Amniotic epithelial cell (primary cell): ENCODE measurements around the gene FCMR.
A peak's percentile ranks its signal among the peaks of the same experiment; 100 is the strongest.

ENCODE experiments used
- DNase-seq: peaks from one replicate; pipeline ENCODE4 v3.0.0-alpha.2; 2010; ENCODE audit warnings: low read depth

Gene FCMR

DNA sequence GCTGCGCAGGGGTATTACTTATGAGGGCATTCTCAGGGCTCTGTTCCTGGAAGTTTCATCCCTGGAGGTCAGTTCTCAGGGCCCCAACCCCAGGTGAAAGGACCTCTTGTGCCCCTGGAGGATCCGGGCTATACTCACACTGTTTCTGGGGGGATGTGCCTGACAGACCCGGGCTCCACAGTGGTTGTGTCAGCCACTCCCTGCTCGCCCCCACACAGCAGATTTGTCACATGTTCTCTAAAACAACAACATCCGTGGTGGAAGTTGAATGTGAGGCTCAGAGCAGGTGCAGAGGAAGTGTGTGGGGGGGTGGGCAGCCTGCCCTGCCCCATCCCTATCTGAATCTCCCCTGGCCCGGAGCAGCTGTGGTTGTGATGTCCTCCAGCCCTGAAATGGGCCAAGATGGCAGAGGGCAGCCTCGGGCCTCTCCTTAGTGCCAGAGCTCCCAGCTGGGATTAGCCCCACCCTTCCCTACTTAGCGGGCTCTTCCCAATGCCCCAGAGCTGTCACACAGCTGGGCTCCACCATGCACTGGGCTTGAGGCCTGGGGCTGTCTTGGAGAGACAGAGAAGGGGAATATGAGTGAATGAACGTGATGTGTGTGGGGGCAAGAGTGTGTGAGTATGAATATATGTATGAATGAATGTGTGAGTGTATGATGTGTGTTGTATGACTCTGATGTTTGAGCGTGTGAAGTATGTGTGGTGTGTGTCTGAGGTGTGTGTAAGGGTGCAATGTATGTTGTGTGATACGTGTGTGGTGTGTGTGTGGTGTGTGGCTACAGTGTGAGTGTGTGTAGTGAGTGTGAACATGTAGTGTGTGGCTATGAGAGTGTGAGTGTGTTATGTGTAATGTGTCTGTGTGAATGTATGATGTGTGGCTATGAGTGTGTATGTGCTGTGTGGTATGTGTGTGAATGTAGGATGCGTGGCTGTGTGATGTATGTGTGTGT lies 1.5 kb upstream of the FCMR start:
- DNase-seq = no peak

DNA sequence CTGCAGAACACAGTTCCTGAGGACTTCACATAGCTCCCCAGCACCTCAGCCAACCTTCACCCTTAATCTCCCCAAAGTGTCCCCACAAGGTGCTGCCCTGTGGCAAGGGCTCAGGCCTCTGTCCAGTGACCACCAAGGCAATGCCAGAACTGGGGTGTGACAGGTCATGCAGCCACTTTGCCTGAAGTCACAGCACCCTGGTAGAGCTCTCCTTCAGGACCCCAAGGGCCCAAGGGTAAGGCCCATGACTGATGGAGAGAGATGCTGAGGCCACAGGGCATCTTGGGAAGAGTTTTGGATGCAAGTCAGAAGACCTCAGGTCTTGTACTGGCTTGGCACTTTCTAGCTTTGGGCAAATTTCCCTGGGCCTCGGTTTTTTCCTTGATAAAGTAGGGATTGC lies 783 bp upstream of the FCMR start:
- no peak for DNase-seq

GRCh38 chr1:206918076-206918475 lies 3.7 kb downstream of the FCMR start:
- DNase-seq = no peak

DNA sequence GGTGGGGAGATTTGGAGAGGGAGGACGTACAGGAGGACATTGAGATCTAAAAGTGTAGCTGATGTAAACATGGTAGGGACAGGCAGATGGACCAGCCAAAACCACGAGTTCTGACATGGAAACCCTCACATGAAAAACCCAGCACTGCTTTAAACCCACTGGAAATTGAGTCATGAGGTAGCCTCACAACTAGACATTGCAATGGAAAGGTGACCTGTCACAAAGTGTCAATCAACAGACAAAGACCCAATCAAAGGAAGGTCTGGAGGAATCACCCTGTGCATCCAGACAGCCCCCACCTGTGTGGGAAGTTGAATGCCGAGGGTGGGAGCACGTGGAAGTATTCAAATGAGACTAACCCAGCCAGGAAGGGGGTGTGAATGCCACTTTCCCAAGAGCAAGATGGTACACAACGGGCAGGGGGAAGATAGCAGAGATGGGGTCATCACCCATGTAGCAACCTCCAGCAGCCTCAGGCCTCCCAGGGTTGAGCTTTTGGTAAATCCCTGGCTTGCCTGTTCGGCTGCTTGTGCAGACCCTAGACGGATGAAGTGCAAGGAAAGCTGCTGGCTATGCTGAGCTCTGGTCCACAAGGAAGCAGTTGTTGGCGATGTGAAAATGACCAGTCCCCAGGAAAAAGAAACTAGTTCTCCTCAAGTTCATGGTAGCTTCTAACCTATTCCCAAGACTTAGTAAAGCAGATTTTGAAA lies 5.6 kb downstream of the FCMR start:
- no peak for DNase-seq

- DNase-seq = no peak
Measured at GRCh38 chr1:206915030-206915735, 6.6 kb downstream of the FCMR start.

DNA sequence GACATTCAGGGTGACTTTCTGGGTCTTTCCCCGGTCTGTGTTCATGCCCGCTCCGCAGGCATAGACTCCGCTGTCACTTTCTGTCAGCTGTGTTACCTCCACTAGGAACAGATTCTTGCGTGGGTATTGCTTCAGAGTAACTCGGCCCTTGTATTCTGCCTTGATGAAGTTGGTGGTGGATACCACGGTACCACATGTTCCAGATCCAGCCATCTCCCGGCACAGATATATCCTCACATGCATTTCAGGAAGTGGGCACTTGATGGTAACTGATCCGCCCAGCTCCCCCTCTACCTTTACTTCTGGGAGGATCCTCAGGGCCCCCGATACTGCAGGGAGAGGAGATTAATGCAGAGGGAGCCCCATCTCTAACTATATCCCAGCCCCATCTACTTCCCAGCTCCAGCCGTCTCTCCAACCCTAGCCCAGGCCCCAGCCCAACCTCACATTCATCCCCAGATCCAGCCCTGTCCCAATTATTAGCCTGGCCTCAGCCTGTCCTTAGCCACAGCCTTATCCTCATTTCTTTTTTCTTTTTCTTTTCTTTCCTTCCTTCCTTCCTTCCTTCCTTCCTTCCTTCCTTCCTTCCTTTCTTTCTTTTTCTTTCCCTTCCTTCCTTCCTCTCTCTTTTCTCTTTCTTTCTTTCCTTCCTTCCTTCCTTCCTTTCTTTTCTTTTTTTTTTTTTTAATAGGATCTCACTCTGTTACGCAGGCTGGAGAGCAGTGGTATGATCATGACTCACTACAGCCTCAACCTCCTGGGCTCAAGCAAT lies 7.8 kb downstream of the FCMR start:
- no peak for DNase-seq

DNA sequence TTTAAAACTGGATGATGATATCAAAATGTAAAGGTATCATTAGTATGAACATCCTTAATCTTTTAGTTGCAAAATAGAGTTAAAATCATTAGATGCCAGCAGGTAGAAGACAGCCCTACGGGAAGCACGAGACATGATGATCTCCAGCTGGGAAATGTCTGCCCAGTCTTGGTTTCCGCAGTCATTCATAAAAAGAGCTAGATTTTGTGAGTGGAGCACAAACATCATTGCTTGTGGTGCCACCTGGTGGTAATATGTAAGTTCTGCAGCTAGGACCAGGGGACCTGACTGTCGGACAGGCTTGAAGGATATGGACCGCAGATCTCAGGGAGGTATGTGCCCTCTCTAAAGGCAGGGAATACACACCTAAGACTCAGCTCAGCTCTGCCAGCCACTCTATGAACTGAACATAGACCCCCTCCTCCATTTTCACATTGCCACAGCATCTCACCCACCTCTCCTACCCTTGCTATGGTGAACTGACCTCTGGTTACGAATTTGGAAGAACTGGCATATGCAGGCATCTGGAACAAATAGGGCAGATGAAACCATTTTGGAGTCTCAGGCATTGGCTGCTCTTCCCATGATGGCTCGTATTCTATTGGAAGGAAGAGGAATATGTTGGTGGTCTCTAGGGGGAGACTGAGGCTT lies 9.2 kb downstream of the FCMR start:
- DNase-seq = peak; percentile 68

GRCh38 chr1:206911064-206911663 lies 10.6 kb downstream of the FCMR start:
- DNase-seq = peak; percentile 61

GRCh38 chr1:206909883-206910318 lies 11.8 kb downstream of the FCMR start:
- DNase-seq = no peak

DNA sequence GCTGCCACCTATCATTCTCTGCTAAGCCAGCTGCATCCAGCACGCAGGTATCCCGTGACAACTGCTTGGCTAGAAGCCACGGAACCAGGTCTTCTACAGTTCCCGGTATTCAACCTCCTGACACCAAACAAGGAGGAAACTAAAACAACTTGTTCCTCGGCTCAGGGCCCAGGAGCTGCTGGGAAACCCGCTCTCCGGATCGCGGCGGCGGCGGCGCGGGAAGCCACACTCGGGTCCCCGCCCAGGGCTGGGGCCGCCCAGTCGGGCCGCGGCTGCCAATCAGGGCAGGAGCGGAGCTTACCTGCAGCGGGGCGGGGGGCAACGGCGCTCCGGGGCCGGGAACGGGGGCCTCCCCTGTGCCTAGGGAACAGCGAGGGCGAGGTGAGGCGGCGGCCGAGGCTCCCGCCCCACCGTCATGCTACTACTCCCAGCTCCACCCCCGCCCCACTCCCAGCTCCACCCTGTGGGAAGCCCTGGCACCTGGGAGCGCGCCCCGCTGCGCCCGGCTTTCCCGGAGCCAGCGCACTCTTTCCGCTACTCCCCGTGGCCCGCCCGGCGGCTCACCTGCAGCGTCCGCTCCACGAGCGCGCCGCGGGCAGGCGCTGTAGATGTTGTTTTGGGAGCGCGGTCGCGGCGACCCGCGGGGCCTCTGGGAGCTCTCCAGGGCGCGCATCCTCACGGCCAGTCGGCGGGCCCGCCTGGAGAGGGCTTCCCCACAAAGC lies 12.4 kb downstream of the FCMR start:
- no peak for DNase-seq

DNA sequence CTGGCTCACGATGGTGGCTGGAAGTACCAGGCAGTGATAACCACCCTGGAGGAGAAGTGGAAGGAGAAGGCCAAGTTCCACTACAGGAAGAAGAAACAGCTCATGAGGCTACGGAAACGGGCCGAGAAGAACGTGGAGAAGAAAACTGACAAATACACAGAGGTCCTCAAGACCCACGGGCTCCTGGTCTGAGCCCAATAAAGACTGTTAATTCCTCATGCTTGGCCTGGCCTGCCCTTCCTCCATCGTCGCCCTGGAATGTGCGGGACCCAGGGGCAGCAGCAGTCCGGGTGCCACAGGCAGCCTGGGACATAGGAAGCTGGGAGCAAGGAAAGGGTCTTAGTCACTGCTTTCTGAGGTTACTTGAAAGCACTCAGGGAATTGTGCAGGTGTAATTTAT lies 13.7 kb downstream of the FCMR start:
- DNase-seq = no peak

DNA sequence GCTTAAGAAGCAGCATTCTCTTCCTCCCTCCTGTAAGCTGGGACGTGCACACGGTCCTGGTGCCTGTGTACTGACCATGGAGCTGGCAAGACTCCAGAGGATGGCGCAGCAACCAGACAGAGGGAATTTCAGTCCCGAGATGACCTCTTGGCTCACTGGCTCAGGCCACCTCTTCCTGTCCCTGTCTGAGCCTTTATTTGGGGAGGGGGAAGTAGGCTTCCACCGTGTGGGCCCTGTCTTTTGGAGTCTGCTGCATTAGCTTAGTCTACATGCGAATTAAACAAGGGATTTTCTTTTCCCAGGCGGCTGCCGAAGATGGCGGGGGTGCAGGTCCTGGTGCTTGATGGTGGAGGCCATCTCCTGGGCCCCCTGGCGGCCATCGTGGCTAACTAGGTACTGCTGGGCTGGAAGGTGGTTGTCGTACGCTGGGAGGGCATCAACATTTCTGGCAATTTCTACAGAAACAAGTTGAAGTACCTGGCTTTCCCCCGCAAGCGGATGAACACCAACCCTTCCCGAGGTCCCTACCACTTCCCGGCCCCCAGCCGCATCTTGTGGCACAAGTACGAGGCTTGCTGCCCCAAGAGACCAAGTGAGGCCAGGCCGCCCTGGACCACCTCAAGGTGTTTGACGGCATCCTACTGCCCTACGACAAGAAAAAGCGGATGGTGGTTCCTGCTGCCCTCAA lies 14.3 kb downstream of the FCMR start:
- no peak for DNase-seq

DNA sequence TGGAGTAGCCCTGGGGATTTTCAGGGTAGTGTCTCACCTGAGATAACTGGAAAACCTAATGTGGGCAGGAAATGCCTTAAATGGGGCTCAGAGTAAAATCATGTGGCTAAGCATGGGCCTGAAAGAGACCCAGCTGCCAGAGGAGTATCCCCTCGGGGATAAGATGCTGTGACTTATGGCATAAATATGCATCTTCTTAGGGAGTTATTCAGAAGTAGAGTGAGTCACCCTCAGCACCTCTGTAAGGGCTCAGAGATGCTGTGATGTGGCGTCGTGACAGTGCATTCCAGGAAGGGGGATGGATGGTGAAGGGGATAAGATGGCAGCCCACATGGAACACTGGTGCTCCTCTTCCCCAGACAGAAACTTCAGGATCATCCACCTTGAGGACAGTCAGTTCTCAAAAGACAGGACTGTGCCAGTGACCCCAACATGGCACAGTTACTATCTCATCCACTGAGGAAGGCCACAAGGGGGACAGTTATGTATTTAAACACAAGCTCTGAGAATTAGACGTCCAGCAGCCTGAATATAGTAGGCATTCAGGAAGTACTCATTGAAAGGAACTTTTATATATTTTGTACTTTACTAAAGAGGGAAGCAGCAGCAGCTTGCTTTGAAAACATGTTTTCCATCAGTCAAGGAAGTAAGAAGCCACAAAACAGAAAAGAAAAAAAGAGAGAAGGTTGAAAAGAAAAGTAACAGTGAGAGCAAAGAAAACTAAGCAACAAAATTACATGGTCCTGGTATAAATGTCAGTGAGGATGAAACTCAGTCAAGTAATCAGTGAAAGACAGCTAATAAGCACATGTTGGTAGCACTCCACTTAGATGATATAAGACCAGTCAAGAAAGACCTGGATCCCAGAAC lies 16.2 kb downstream of the FCMR start:
- peak; percentile 67 for DNase-seq

DNA sequence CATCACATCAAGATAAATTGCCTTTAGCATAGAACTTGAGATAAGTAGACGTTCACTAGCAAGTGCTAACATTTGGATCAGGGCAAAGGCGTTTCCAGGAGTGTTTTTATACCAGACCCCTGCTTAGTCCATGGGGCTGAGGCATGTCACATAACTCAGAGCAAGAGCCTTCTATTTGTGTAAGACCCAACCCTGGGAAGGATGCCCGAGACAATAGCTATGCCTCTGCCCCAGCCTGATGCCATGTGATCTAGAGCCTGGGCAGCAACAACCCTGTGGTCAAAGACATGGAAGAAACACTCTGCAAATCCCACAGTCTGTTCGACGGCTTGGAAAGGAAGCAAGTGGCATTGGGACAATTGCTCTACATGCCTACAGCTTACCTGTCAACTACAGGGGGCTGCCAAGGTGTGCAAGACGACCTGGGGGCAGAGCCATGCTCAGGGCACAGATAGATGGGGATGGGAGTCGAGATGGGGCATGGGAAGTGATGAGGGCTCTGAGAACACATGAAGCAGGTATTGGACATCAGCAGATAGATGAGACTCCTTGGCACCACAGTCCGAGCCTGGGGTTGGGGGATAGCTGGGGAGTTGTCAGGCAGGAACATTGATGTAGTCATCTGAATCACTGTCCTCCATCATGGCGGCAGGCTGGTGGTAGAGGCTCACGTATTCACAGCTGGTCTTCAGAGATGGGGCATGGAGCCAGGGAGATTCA lies 17.2 kb downstream of the FCMR start:
- DNase-seq = no peak

DNA sequence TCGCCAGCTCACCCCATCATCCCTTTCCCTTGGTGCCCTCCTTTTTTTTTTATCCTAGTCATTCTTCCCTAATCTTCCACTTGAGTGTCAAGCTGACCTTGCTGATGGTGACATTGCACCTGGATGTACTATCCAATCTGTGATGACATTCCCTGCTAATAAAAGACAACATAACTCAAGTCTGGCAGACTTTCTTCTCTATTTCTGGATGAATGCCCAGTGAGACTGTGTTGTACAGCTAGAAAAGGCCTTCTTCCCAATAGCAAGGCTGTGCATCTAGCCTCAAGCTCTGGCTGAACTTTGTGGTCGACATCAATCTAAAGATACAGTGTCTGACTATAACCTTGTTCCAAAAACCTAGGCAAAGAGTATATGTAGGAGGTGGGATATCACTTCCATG lies 18.1 kb downstream of the FCMR start:
- DNase-seq = no peak

DNA sequence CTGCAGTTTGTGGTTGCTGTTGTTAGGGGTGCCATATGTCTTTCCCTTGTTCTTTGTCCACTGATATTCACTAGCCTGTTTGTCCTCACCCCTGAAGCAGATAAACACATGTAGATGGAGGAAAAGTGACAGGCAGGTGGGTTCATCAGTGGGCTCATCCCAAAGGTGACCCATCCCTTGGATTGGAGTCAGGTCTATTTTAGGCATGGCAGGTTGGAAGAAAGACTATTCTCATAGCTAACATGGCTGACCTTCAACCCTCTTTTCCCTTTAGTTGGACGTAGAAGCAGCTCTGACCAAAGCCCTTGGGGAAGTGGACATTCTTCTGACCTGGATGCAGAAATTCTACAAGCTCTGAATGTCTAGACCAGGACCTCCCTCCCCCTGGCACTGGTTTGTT lies 19.0 kb downstream of the FCMR start:
- DNase-seq = no peak

DNA sequence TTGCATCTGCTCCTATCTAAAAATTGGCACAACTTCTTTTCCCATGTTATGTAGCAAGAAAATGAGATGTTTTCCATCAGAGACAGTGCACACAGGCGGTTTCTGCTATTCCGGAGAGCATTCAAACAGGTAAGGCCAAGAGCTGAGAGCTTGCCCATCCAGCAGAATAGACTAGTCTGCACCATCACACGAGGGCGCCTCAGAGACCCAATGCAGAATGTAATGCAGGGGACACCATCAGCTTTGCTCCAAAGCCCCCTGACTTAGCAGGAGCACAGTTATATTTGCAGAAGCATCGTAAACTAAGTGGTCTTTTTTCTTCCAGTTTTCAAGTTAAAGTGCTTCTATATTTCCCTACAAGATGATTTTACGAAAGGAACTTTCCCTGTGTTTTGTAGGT lies 19.8 kb downstream of the FCMR start:
- no peak for DNase-seq

DNA sequence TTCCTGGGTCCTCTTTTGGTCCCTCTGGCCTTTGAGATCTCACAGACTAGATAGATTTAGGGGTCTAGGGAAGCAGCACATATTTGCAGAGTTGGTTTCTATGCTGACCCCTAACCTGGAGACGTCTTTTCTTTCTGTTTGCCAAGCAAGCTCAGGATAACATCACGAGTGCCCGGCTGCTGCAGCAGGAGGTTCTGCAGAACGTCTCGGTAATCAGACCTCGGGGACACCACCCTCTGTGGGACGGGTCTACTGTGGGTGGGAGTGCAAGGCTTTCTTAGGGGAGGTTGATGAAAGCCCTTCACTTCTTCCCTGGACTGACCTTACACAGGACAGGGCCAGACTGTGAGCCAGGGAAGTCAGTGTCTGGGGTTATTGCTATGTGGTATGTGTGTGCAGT lies 21.6 kb downstream of the FCMR start:
- DNase-seq = no peak
